ENCODE measurements around the gene MYNN. TPM values are rescaled to one million over a fixed set of nuclear protein-coding genes. Genes with fewer than 3 reads are reported as not detected.
A peak's percentile ranks its signal among the peaks of the same experiment; 100 is the strongest.

Gene MYNN
- total and polyA plus RNA-seq, 9 of the 15 experiments (the other 6 are each of a cell fraction or from before 2014, with no cell fraction given): 10.4 to 35.7 (median 21.3) TPM

GRCh38 chr3:169764882-169765612 is 8.1 kb upstream of the MYNN start, which contains the start of gene TERC (continued):
- TF ChIP-seq ZNF586 (CRISPR knock-in tag; conservative IDR thresholded peaks at IDR 0.05) (no peak), CXXC5 (CRISPR knock-in tag; IDR thresholded peaks at IDR 0.05) (peak; percentile 83), CBX1 (IDR thresholded peaks at IDR 0.05; ENCODE audit: low read depth) (peak; percentile 92), U2AF1 (optimal IDR thresholded peaks at IDR 0.05; ENCODE audit: low read depth, low read length) (peak; percentile 85), ZNF217 (CRISPR knock-in tag; IDR thresholded peaks at IDR 0.05) (no peak), GATAD2B (IDR thresholded peaks at IDR 0.05; ENCODE audit: borderline replicate concordance) (no peak), EHMT2 (IDR thresholded peaks at IDR 0.05) (no peak), PRPF4 (IDR thresholded peaks at IDR 0.05; ENCODE audit: insufficient read depth, low read depth, low read length, poor library complexity, severe bottlenecking) (peak; percentile 60), NFRKB (IDR thresholded peaks at IDR 0.05; ENCODE audit: low read depth) (0 out of 2 replicates have a peak, but pooled peaks have one; percentile 17), FOXP1 (CRISPR knock-in tag; IDR thresholded peaks at IDR 0.05) (no peak), SIRT6 (IDR thresholded peaks at IDR 0.05; ENCODE audit: low read depth, low read length) (no peak), E2F6 (IDR thresholded peaks at IDR 0.05; ENCODE audit: borderline replicate concordance in 1 of 2, extremely low read depth in 1 of 2, insufficient read depth in 1 of 2, insufficient read length in 1 of 2, low read depth in 1 of 2, low read length in 1 of 2, poor library complexity in 1 of 2, severe bottlenecking in 1 of 2) (peak; percentile 61 to 68), KHSRP (IDR thresholded peaks at IDR 0.05) (no peak), RB1 (IDR thresholded peaks at IDR 0.05; ENCODE audit: low read depth) (no peak), CHAMP1 (IDR thresholded peaks at IDR 0.05) (peak; percentile 78; the same call in 1 of the 2 replicates), ZNF232 (CRISPR knock-in tag; IDR thresholded peaks at IDR 0.05) (no peak), ZFX (CRISPR knock-in tag; IDR thresholded peaks at IDR 0.05) (peak; percentile 79), ZFPM2 (CRISPR knock-in tag; IDR thresholded peaks at IDR 0.05) (no peak; the same call in 1 of the 2 replicates), POLR2B (IDR thresholded peaks at IDR 0.05; ENCODE audit: low read depth, partially characterized antibody) (peak; percentile 92), ETV6 (IDR thresholded peaks at IDR 0.05; ENCODE audit: borderline replicate concordance in 1 of 2, low read depth in 2 of 2, low read length in 1 of 2) (peak; percentile 92 to 96; a peak in 3 of 4 replicates), ETV6 (CRISPR knock-in tag; IDR thresholded peaks at IDR 0.05; ENCODE audit: borderline replicate concordance) (no peak), RBM22 (IDR thresholded peaks at IDR 0.05; ENCODE audit: low read depth, low read length, poor library complexity, severe bottlenecking) (peak; percentile 20), MCM2 (IDR thresholded peaks at IDR 0.05; ENCODE audit: low read depth) (no peak), SETDB1 (IDR thresholded peaks at IDR 0.05; ENCODE audit: low read length) (no peak), CC2D1A (IDR thresholded peaks at IDR 0.05) (peak; percentile 63), ZBTB9 (CRISPR knock-in tag; IDR thresholded peaks at IDR 0.05) (no peak)

All from K562 (cell line).